IPS-15b (cell line): ENCODE measurements around the gene DCANP1.

Experiments
- H3K27me3 ChIP-seq: one replicate; pipeline ENCODE4 v1.6.1; 2013; ENCODE audit warnings: low read length; ENCODE audit not compliant: control insufficient read depth, insufficient read depth
- H3K36me3 ChIP-seq: one replicate; pipeline ENCODE4 v1.6.1; 2013; ENCODE audit warnings: low read length; ENCODE audit not compliant: control insufficient read depth, insufficient read depth
- H3K4me1 ChIP-seq: one replicate; pipeline ENCODE4 v1.6.1; 2013; ENCODE audit warnings: mild to moderate bottlenecking, low read length; ENCODE audit not compliant: control insufficient read depth, insufficient read depth
- H3K4me3 ChIP-seq: one replicate; pipeline ENCODE4 v1.5.1; 2013; ENCODE audit warnings: low read depth, low read length
- H3K9ac ChIP-seq: one replicate; pipeline ENCODE4 v1.6.1; 2013; ENCODE audit warnings: low read depth, mild to moderate bottlenecking, low read length
- H3K9me3 ChIP-seq: one replicate; pipeline ENCODE4 v1.6.1; 2013; ENCODE audit warnings: mild to moderate bottlenecking, low read length; ENCODE audit not compliant: control insufficient read depth, insufficient read depth

The DCANP1 gene

GRCh38 chr5:135462304-135462703 is 15.2 kb upstream of the DCANP1 start:
- Histone ChIP-seq H3K9me3 (no peaks in the 10 kb centered on the region), H3K36me3 (no peaks in the 10 kb centered on the region), H3K4me1 (peaks cover 11% of the 10 kb centered on the region), H3K4me3 (no peak overlapping the region), H3K27me3 (peaks cover 83% of the 10 kb centered on the region), H3K9ac (no peak overlapping the region)

- Histone ChIP-seq H3K9ac (no peak overlapping the region), H3K27me3 (peaks cover 80% of the 10 kb centered on the region), H3K36me3 (no peaks in the 10 kb centered on the region), H3K4me1 (peaks cover 7% of the 10 kb centered on the region), H3K9me3 (no peaks in the 10 kb centered on the region), H3K4me3 (no peak overlapping the region)
Observed at GRCh38 chr5:135461481-135462151, 14.5 kb upstream of the DCANP1 start.

GRCh38 chr5:135460246-135461033 is 13.3 kb upstream of the DCANP1 start:
- H3K4me3 ChIP-seq, result no peak overlapping the region
- H3K36me3 ChIP-seq, result no peaks in the 10 kb centered on the region
- H3K27me3 ChIP-seq, result peaks cover 78% of the 10 kb centered on the region
- no peaks in the 10 kb centered on the region for H3K9me3 ChIP-seq
- H3K4me1 ChIP-seq, result no peaks in the 10 kb centered on the region
- H3K9ac ChIP-seq, result no peak overlapping the region

GRCh38 chr5:135458921-135459331 is 11.8 kb upstream of the DCANP1 start:
- no peak overlapping the region for H3K9ac ChIP-seq
- H3K36me3 ChIP-seq, result no peaks in the 10 kb centered on the region
- no peaks in the 10 kb centered on the region for H3K9me3 ChIP-seq
- no peaks in the 10 kb centered on the region for H3K4me1 ChIP-seq
- H3K27me3 ChIP-seq, result peaks cover 63% of the 10 kb centered on the region
- H3K4me3 ChIP-seq, result no peak overlapping the region

- Histone ChIP-seq H3K4me3 (no peak overlapping the region), H3K9ac (no peak overlapping the region), H3K36me3 (no peaks in the 10 kb centered on the region), H3K4me1 (no peaks in the 10 kb centered on the region), H3K9me3 (no peaks in the 10 kb centered on the region), H3K27me3 (peaks cover 57% of the 10 kb centered on the region)
Observed at GRCh38 chr5:135458356-135458755, 11.2 kb upstream of the DCANP1 start.

- Histone ChIP-seq H3K36me3 (no peaks in the 10 kb centered on the region), H3K9ac (no peak overlapping the region), H3K4me1 (no peaks in the 10 kb centered on the region), H3K4me3 (no peak overlapping the region), H3K9me3 (no peaks in the 10 kb centered on the region), H3K27me3 (peaks cover 49% of the 10 kb centered on the region)
Observed at GRCh38 chr5:135457424-135458071, 10.4 kb upstream of the DCANP1 start.

GRCh38 chr5:135456238-135457099 is 9.3 kb upstream of the DCANP1 start:
- Histone ChIP-seq H3K4me3 (no peak overlapping the region), H3K36me3 (no peaks in the 10 kb centered on the region)

GRCh38 chr5:135455876-135456237 is 8.7 kb upstream of the DCANP1 start:
- Histone ChIP-seq H3K4me3 (no peak overlapping the region), H3K27me3 (peaks cover 42% of the 10 kb centered on the region), H3K4me1 (no peaks in the 10 kb centered on the region), H3K9ac (no peak overlapping the region), H3K9me3 (no peaks in the 10 kb centered on the region), H3K36me3 (no peaks in the 10 kb centered on the region)

More at GRCh38 chr5:135456238-135457099, 9.3 kb upstream of the DCANP1 start:
- Histone ChIP-seq H3K27me3 (peaks cover 42% of the 10 kb centered on the region), H3K4me1 (no peaks in the 10 kb centered on the region), H3K9ac (no peak overlapping the region), H3K9me3 (no peaks in the 10 kb centered on the region)

- Histone ChIP-seq H3K4me3 (no peak overlapping the region), H3K9me3 (no peaks in the 10 kb centered on the region), H3K36me3 (no peaks in the 10 kb centered on the region), H3K9ac (no peak overlapping the region), H3K4me1 (no peaks in the 10 kb centered on the region), H3K27me3 (peaks cover 35% of the 10 kb centered on the region)
Observed at GRCh38 chr5:135454946-135455345, 7.8 kb upstream of the DCANP1 start.

GRCh38 chr5:135453613-135454012 is 6.5 kb upstream of the DCANP1 start:
- Histone ChIP-seq H3K4me3 (no peak overlapping the region), H3K36me3 (no peaks in the 10 kb centered on the region), H3K9ac (no peak overlapping the region), H3K9me3 (no peaks in the 10 kb centered on the region), H3K4me1 (no peaks in the 10 kb centered on the region), H3K27me3 (peaks cover 29% of the 10 kb centered on the region)

- Histone ChIP-seq H3K4me3 (no peak within 1 kb of the TSS), H3K4me1 (peaks cover 4% of the 10 kb centered on the region), H3K9ac (no peak within 1 kb of the TSS), H3K9me3 (no peaks in the 10 kb centered on the region), H3K27me3 (peaks cover 24% of the 10 kb centered on the region), H3K36me3 (no peaks in the 10 kb centered on the region)
Observed at GRCh38 chr5:135452321-135453030, 5.3 kb upstream of the DCANP1 start, which contains the start of gene TIFAB. TIFAB (minus strand) TSS chr5:135452351; CDS start chr5:135449939, 2,412 bp downstream.
